ENCODE data around the gene PNLIPRP3. TPM values are rescaled to one million over a fixed set of nuclear protein-coding genes. Genes with fewer than 3 reads are reported as not detected.

PNLIPRP3 gene
- total and polyA plus RNA-seq, 2 donors (not counting 1 experiment from before 2014, with no cell fraction given) = not detected

- WGBS (ENCODE audit: insufficient coverage) = 70% methylated on average over 1 of the region's 7 CpGs
- Histone ChIP-seq H3K4me2 (replicated peaks; ENCODE audit: low read depth, low read length, poor library complexity, severe bottlenecking) (no peak overlapping the region), H3K79me2 (ENCODE audit: control insufficient read depth, insufficient read depth, low read length) (no peaks in the 10 kb centered on the region), H3K9me3 (ENCODE audit: control extremely low read depth in 1 of 3, control insufficient read depth in 2 of 3, insufficient read depth in 1 of 3, low read length in 2 of 3) (no peaks in the 10 kb centered on the region), H3K4me3 (ENCODE audit: control extremely low read depth in 1 of 5, extremely low read depth in 1 of 5, insufficient read depth in 1 of 5, low read depth in 2 of 5, low read length in 4 of 5) (no peak overlapping the region), H2AFZ (ENCODE audit: insufficient read depth, low read depth, low read length, poor library complexity, severe bottlenecking) (no peak overlapping the region), H3K9ac (ENCODE audit: low read length) (no peak overlapping the region), H4K20me1 (ENCODE audit: control insufficient read depth, insufficient read depth, low read length, poor library complexity, severe bottlenecking) (no peaks in the 10 kb centered on the region), H3K27ac (ENCODE audit: low read length in 2 of 2) (no peak overlapping the region), H3K27me3 (replicated peaks in 1 of 4; ENCODE audit: control extremely low read depth in 1 of 4, control insufficient read depth in 3 of 4, insufficient read depth in 4 of 4, low read length in 3 of 4) (no peaks in the 10 kb centered on the region), H3K4me1 (ENCODE audit: control insufficient read depth in 2 of 2, insufficient read depth in 2 of 2, low read length in 2 of 2) (no peaks in the 10 kb centered on the region), H3K36me3 (replicated peaks in 1 of 2; ENCODE audit: control extremely low read depth in 1 of 2, control insufficient read depth in 1 of 2, extremely low read depth in 1 of 2, insufficient read depth in 2 of 2, low read length in 1 of 2) (no peaks in the 10 kb centered on the region)
- H3K4me3 Mint-ChIP-seq = no peak overlapping the region
- no peaks in the 10 kb centered on the region for H3K4me1 Mint-ChIP-seq
- ChIA-PET CTCF (interaction anchor here (0.6 kb wide), 1 partner anchor 10 kb away, joined by 3 read pairs; no protein-coding TSS in a partner anchor), POLR2A (no interaction called here)
- peaks cover 4% of the 10 kb centered on the region for H3K27me3 Mint-ChIP-seq
- ATAC-seq (ENCODE audit: low read depth) (no peak), DNase-seq (no peak)
- no peak overlapping the region for H3K27ac Mint-ChIP-seq
- no peaks in the 10 kb centered on the region for H3K9me3 Mint-ChIP-seq (ENCODE audit: insufficient read depth)
- intact Hi-C loops (cut with micrococcal nuclease) = no loop called here
- TF ChIP-seq CTCF (IDR thresholded peaks at IDR 0.05) (no peak), EZH2 (IDR thresholded peaks at IDR 0.05; ENCODE audit: borderline replicate concordance, insufficient read depth, low read depth, low read length, poor library complexity, severe bottlenecking) (no peak)
Measured at GRCh38 chr10:116486770-116487448, 59.3 kb downstream of the PNLIPRP3 start.
